Fibroblast of peridontal ligament (primary cell): ENCODE results near the gene NPHP4.

Source experiments
- DNase-seq: peaks from one replicate; pipeline ENCODE4 v3.0.0-alpha.2; 2010; ENCODE audit errors: extremely low read depth

NPHP4 gene

GRCh38 chr1:6004412-6005123, 12.3 kb upstream of the NPHP4 start:
- DNase-seq: no peak

- no peak for DNase-seq
Measured at GRCh38 chr1:6003568-6004411, 11.6 kb upstream of the NPHP4 start.

- DNase-seq: no peak
Measured at GRCh38 chr1:6002714-6003501, 10.7 kb upstream of the NPHP4 start.

- no peak for DNase-seq
Measured at GRCh38 chr1:6001992-6002576, 9.9 kb upstream of the NPHP4 start.

- no peak for DNase-seq
Measured at GRCh38 chr1:6000444-6001288, 8.4 kb upstream of the NPHP4 start.

- DNase-seq: no peak
Measured at GRCh38 chr1:5999711-6000443, 7.7 kb upstream of the NPHP4 start.

GRCh38 chr1:5998906-5999301, 6.7 kb upstream of the NPHP4 start:
- no peak for DNase-seq

- DNase-seq: no peak
Measured at GRCh38 chr1:5998051-5998905, 6.1 kb upstream of the NPHP4 start.

- DNase-seq: no peak
Measured at GRCh38 chr1:5997316-5997715, 5.1 kb upstream of the NPHP4 start.

- DNase-seq: no peak
Measured at GRCh38 chr1:5996641-5997270, 4.5 kb upstream of the NPHP4 start.

GRCh38 chr1:5995871-5996630, 3.8 kb upstream of the NPHP4 start:
- DNase-seq: no peak

GRCh38 chr1:5994713-5995621, 2.7 kb upstream of the NPHP4 start:
- no peak for DNase-seq

- DNase-seq: no peak
Measured at GRCh38 chr1:5993556-5994491, 1.6 kb upstream of the NPHP4 start.

GRCh38 chr1:5992814-5993555, 760 bp upstream of the NPHP4 start:
- DNase-seq: no peak

GRCh38 chr1:5991381-5992025, 722 bp downstream of the NPHP4 start:
- peak; percentile 30 for DNase-seq
